Mucosa of stomach (tissue), 1 donor: ENCODE results near the gene EXOC4.

ENCODE experiments used
- H3K27me3 ChIP-seq: one replicate; pipeline ENCODE4 v1.7.0; 2013; ENCODE audit warnings: mild to moderate bottlenecking, low read length; ENCODE audit not compliant: control insufficient read depth, insufficient read depth
- H3K36me3 ChIP-seq: one replicate; pipeline ENCODE4 v1.7.0; 2013; ENCODE audit warnings: low read length; ENCODE audit not compliant: control insufficient read depth, insufficient read depth
- H3K4me1 ChIP-seq: one replicate; pipeline ENCODE4 v1.7.0; 2013; ENCODE audit warnings: mild to moderate bottlenecking, low read length; ENCODE audit not compliant: control insufficient read depth, insufficient read depth
- H3K4me3 ChIP-seq: one replicate; pipeline ENCODE4 v1.7.0; 2013; ENCODE audit warnings: low read length
- H3K9ac ChIP-seq: one replicate; pipeline ENCODE4 v1.7.0; 2013; ENCODE audit warnings: mild to moderate bottlenecking, low read length, moderate library complexity
- H3K9me3 ChIP-seq: one replicate; pipeline ENCODE4 v1.7.0; 2013; ENCODE audit warnings: mild to moderate bottlenecking, low read length, moderate library complexity; ENCODE audit not compliant: control insufficient read depth
- donor health status: Pancreatic carcinoma.

The EXOC4 gene

DNA sequence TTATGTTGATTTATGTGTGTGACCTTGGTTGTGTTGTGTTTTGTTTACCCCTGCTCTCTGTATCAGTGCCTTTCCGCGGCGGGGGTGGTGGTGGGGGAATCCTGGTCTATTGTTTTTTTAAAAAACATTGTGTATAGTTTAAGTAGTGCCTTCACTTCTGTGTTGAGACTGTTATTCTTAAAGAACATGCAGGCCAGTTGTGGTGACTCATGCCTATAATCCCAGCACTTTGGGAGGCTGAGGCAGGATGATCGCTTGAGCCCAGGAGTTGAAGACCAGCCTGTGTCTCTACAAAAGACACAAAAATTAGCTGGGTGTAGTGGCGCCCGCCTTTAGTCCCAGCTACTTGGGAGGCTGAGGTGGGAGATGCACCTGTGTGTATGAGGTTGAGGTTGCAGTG, 445.2 kb downstream of the EXOC4 start:
- no peaks in the 10 kb centered on the region for H3K9me3 ChIP-seq
- H3K4me1 ChIP-seq, result peaks cover 3% of the 10 kb centered on the region
- H3K27me3 ChIP-seq, result no peaks in the 10 kb centered on the region
- no peak overlapping the region for H3K9ac ChIP-seq
- no peaks in the 10 kb centered on the region for H3K36me3 ChIP-seq
- H3K4me3 ChIP-seq, result no peak overlapping the region

GRCh38 chr7:133699386-133699785, 446.5 kb downstream of the EXOC4 start:
- Histone ChIP-seq H3K4me1 (no peaks in the 10 kb centered on the region), H3K9me3 (no peaks in the 10 kb centered on the region), H3K4me3 (no peak overlapping the region), H3K36me3 (no peaks in the 10 kb centered on the region), H3K27me3 (no peaks in the 10 kb centered on the region), H3K9ac (no peak overlapping the region)

DNA sequence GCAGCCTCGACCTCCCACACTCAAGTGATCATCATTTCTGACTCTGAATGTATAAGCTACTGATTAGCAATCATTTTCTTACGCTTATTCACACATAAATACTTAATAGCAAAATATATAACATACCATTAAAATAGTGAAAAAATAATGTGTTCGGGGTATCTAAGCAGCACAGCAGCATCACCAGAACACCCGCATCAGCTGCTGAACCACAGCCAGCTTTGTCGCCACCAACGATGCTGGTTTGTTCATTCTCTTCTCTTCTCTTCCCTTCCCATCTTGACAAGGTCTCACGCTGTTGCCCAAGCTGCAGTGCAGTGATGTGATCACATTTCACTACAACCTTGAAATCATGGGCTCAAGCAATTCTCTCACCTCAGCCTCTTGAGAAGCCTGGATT, 449.2 kb downstream of the EXOC4 start:
- no peaks in the 10 kb centered on the region for H3K9me3 ChIP-seq
- H3K9ac ChIP-seq, result no peak overlapping the region
- no peaks in the 10 kb centered on the region for H3K36me3 ChIP-seq
- no peak overlapping the region for H3K4me3 ChIP-seq
- H3K4me1 ChIP-seq, result no peaks in the 10 kb centered on the region
- H3K27me3 ChIP-seq, result no peaks in the 10 kb centered on the region

DNA sequence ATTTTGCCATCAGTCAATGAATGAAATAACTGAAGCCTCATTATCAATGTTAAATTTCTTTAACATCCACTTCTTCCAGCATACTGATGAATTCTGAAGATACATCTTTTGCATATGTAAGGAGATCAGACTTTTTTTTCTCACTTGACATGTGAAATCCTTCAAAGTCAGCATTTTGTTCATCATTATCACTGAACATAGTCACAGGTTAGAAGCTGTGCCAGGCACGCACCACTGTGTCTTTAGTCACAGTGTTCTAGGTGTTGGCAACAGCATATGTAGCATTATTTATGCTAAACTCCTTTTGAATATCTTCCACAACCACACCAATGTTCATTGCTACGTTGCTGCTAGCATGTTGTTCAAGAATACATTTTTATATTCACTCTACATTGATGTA, 450.1 kb downstream of the EXOC4 start:
- Histone ChIP-seq H3K9ac (no peak overlapping the region), H3K9me3 (no peaks in the 10 kb centered on the region), H3K4me1 (no peaks in the 10 kb centered on the region), H3K4me3 (no peak overlapping the region), H3K36me3 (no peaks in the 10 kb centered on the region), H3K27me3 (no peaks in the 10 kb centered on the region)

- no peaks in the 10 kb centered on the region for H3K36me3 ChIP-seq
- no peaks in the 10 kb centered on the region for H3K27me3 ChIP-seq
- H3K4me3 ChIP-seq, result no peak overlapping the region
- no peaks in the 10 kb centered on the region for H3K9me3 ChIP-seq
- no peaks in the 10 kb centered on the region for H3K4me1 ChIP-seq
- H3K9ac ChIP-seq, result no peak overlapping the region
Observed at GRCh38 chr7:133703547-133703946, 450.7 kb downstream of the EXOC4 start.

GRCh38 chr7:133704453-133704852, 451.6 kb downstream of the EXOC4 start:
- no peaks in the 10 kb centered on the region for H3K4me1 ChIP-seq
- H3K4me3 ChIP-seq, result no peak overlapping the region
- no peaks in the 10 kb centered on the region for H3K9me3 ChIP-seq
- no peaks in the 10 kb centered on the region for H3K27me3 ChIP-seq
- H3K36me3 ChIP-seq, result no peaks in the 10 kb centered on the region
- H3K9ac ChIP-seq, result no peak overlapping the region

- Histone ChIP-seq H3K4me1 (no peaks in the 10 kb centered on the region), H3K9me3 (no peaks in the 10 kb centered on the region)
Observed at GRCh38 chr7:133705596-133705995, 452.7 kb downstream of the EXOC4 start.

GRCh38 chr7:133706016-133706415, 453.1 kb downstream of the EXOC4 start:
- Histone ChIP-seq H3K36me3 (no peaks in the 10 kb centered on the region), H3K4me1 (no peaks in the 10 kb centered on the region), H3K9me3 (no peaks in the 10 kb centered on the region), H3K9ac (no peak overlapping the region), H3K4me3 (no peak overlapping the region), H3K27me3 (no peaks in the 10 kb centered on the region)

More at GRCh38 chr7:133705596-133705995, 452.7 kb downstream of the EXOC4 start:
- H3K36me3 ChIP-seq, result no peaks in the 10 kb centered on the region
- H3K4me3 ChIP-seq, result no peak overlapping the region
- no peak overlapping the region for H3K9ac ChIP-seq
- no peaks in the 10 kb centered on the region for H3K27me3 ChIP-seq

DNA sequence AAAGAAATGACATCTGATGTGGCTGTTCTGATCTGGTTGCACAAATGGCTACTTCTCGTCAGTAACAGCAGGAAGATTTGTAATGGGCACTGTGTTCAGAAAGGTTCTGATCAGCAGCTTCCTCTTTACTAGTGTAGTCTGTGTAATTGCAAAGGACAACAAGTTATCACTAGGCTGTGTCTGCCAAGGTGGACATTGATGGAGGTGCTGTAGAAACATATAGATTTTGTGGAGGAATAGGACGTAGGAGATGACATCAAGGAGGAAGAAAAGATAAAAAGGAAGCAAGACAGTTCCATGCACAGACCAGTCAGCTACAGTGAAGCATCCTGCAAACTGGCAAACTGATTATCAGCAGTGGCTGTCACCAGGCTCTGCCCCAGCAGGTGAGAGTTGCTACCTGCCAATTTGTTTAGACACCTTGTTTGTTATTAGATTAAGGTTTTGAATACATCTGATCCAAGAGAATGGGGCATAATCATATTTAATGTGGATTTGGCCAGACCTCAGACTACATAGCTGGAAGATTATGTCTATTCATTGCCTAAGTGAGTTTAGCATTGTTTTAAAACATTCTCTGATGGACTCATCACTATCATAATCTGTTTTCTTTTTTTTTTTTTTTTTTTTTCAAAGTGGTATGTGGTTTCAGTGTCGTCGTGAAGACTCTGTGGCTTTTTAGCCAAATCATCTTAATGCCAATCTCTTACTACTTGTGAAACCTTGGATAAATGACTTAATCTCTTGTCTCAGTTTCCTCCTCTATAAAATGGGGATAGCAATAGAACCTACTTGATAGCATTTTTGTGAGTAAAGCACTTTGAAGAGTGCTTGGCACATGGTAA, 456.4 kb downstream of the EXOC4 start:
- Histone ChIP-seq H3K9ac (no peak overlapping the region), H3K4me3 (no peak overlapping the region), H3K4me1 (no peaks in the 10 kb centered on the region), H3K36me3 (no peaks in the 10 kb centered on the region), H3K27me3 (no peaks in the 10 kb centered on the region), H3K9me3 (no peaks in the 10 kb centered on the region)

DNA sequence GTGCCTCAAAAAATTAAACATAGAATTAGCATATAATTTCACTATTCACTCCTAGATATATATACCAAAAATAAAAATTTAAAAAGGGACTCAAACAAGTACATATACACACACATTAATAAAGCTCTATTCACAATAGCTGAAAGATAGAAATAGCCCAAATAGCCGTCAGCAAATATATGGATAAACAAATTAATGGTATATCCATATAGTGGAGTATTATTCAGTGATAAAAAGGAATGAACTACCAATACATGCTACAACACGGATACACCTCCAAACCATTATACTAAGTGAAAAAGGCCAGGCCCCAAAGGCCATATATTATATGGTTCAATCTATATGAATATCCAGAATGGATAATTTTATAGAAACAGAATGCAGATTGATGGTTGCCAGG, 459.7 kb downstream of the EXOC4 start:
- no peaks in the 10 kb centered on the region for H3K27me3 ChIP-seq
- H3K4me1 ChIP-seq, result no peaks in the 10 kb centered on the region
- H3K4me3 ChIP-seq, result no peak overlapping the region

GRCh38 chr7:133714654-133715053, 461.8 kb downstream of the EXOC4 start:
- H3K27me3 ChIP-seq, result no peaks in the 10 kb centered on the region

More for the DNA sequence above, 459.7 kb downstream of the EXOC4 start:
- Histone ChIP-seq H3K9me3 (no peaks in the 10 kb centered on the region), H3K9ac (no peak overlapping the region), H3K36me3 (no peaks in the 10 kb centered on the region)

DNA sequence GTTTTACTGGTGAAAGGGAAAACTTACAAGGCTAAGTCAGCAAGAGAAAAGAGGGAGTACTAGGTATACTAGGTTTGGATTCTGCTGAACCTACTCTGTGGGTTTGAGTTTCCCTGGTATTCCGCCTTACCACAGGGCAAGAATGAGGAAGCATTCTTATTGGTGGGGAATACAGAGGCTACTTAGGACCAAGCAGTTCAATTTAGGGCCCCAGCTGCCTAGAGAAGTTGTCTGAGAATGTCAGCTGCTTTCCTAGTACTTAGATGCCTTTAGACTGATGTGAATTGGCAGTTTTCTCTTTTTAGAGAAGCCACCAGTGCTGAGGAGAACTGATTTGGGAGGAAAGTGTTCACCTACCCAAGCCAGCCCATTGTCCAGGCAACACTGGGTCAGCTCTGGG, 465.3 kb downstream of the EXOC4 start:
- Histone ChIP-seq H3K9ac (no peak overlapping the region), H3K36me3 (no peaks in the 10 kb centered on the region), H3K4me3 (no peak overlapping the region), H3K27me3 (no peaks in the 10 kb centered on the region), H3K9me3 (no peaks in the 10 kb centered on the region), H3K4me1 (no peaks in the 10 kb centered on the region)

More at GRCh38 chr7:133714654-133715053, 461.8 kb downstream of the EXOC4 start:
- no peaks in the 10 kb centered on the region for H3K36me3 ChIP-seq
- no peaks in the 10 kb centered on the region for H3K4me1 ChIP-seq
- no peaks in the 10 kb centered on the region for H3K9me3 ChIP-seq
- H3K9ac ChIP-seq, result no peak overlapping the region
- H3K4me3 ChIP-seq, result no peak overlapping the region
